SK-N-SH (cell line): ENCODE results near the gene HINFP. TPM values are rescaled to one million over a fixed set of nuclear protein-coding genes. Genes with fewer than 3 reads are reported as not detected.
A peak's percentile ranks its signal among the peaks of the same experiment; 100 is the strongest.

Experiments
- CTCF ChIA-PET: fragments of 300-600, 350-600 bp; formaldehyde crosslinking; extraction: SDS; loops from one replicate; lab custom pipeline; 2021; lab: Yijun Ruan, JAX
- POLR2A ChIA-PET: fragments of 350-600 bp; sonication (Branson Sonifier 250); formaldehyde crosslinking; extraction: SDS; loops from one replicate; lab custom pipeline; 2020; ENCODE audit warnings: antibody characterized with exemption, inconsistent platforms; lab: Yijun Ruan, JAX
- DNase-seq: peaks from one replicate; pipeline ENCODE4 v3.0.0; 2012
- H2AFZ ChIP-seq: fragments of 200-600 bp; sonication (generic); 2 replicates; pipeline ENCODE4 v1.8.1; 2016; ENCODE audit warnings: antibody characterized with exemption, mild to moderate bottlenecking, low read depth
- H3F3A ChIP-seq: fragments of 200-600 bp; sonication (generic); replicated peaks from 2 replicates; pipeline ENCODE3; 2016; ENCODE audit warnings: antibody characterized with exemption, mild to moderate bottlenecking; ENCODE audit not compliant: insufficient read depth
- H3K27ac ChIP-seq, 2 experiments: fragments of 200-500 bp in 1 of 2; fragments of 200-600 bp in 1 of 2; sonication (Bioruptor generic) in 1 of 2; sonication (generic), shearing (Covaris generic) in 1 of 2; 2 replicates each; pipeline versions ENCODE4 v1.5.1 to v1.6.1; 2014 to 2016; ENCODE audit warnings: low read depth in 2 of 2, inconsistent platforms in 1 of 2, low read length in 1 of 2, mild to moderate bottlenecking in 1 of 2, mixed read lengths in 1 of 2
- H3K27me3 ChIP-seq: fragments of 200-600 bp; sonication (generic), shearing (Covaris generic); 2 replicates; pipeline ENCODE4 v1.6.1; 2016; ENCODE audit warnings: mixed run types; ENCODE audit not compliant: insufficient read depth
- H3K36me3 ChIP-seq, 2 experiments: fragments of 200-500 bp in 1 of 2; fragments of 200-600 bp in 1 of 2; sonication (Bioruptor generic) in 1 of 2; sonication (generic) in 1 of 2; replicated peaks in 1 of 2; 2 replicates each; pipeline versions ENCODE3 to v1.5.1; 2014 to 2016; ENCODE audit warnings: low read length in 1 of 2, mild to moderate bottlenecking in 1 of 2; ENCODE audit not compliant: insufficient read depth in 2 of 2, control insufficient read depth in 1 of 2
- H3K4me1 ChIP-seq, 2 experiments: fragments of 200-500 bp in 1 of 2; fragments of 200-600 bp in 1 of 2; sonication (Bioruptor generic) in 1 of 2; sonication (generic), shearing (Covaris generic) in 1 of 2; 2 replicates each; pipeline versions ENCODE4 v1.5.1 to v1.6.1; 2014 to 2016; ENCODE audit warnings: low read depth in 1 of 2, low read length in 1 of 2, mixed run types in 1 of 2; ENCODE audit not compliant: insufficient read depth in 2 of 2, control insufficient read depth in 1 of 2
- H3K4me2 ChIP-seq: fragments of 200-600 bp; sonication (generic), shearing (Covaris generic); 2 replicates; pipeline ENCODE4 v1.6.1; 2017; ENCODE audit warnings: mixed run types
- H3K4me3 ChIP-seq, 2 experiments: fragments of 200-500 bp in 1 of 2; fragments of 200-600 bp in 1 of 2; sonication (Bioruptor generic) in 1 of 2; sonication (generic), shearing (Covaris generic) in 1 of 2; 2 replicates each; pipeline versions ENCODE4 v1.5.1 to v1.8.1; 2014 to 2016; ENCODE audit warnings: low read depth in 2 of 2, inconsistent platforms in 1 of 2, low read length in 1 of 2, mild to moderate bottlenecking in 1 of 2, mixed read lengths in 1 of 2, moderate library complexity in 1 of 2
- H3K79me2 ChIP-seq: fragments of 200-600 bp; sonication (generic); 2 replicates; pipeline ENCODE4 v1.8.1; 2017; ENCODE audit warnings: mild to moderate bottlenecking; ENCODE audit not compliant: insufficient read depth
- H3K9ac ChIP-seq: fragments of 200-600 bp; sonication (generic); 2 replicates; pipeline ENCODE4 v1.6.1; 2017; ENCODE audit warnings: mixed run types
- H3K9me2 ChIP-seq: fragments of 200-600 bp; sonication (generic); 2 replicates; pipeline ENCODE4 v1.6.1; 2017; ENCODE audit warnings: mixed run types
- H3K9me3 ChIP-seq: fragments of 200-600 bp; sonication (generic); 2 replicates; pipeline ENCODE4 v1.6.1; 2017; ENCODE audit warnings: mixed run types, mild to moderate bottlenecking, moderate library complexity
- H4K20me1 ChIP-seq: fragments of 200-600 bp; sonication (generic); 2 replicates; pipeline ENCODE4 v1.6.1; 2017; ENCODE audit warnings: mild to moderate bottlenecking, mixed run types; ENCODE audit not compliant: insufficient read depth
- CHD2 ChIP-seq: fragments of 150-350 bp; IDR thresholded peaks from 2 replicates; pipeline ENCODE4 v1.6.1; 2018; ENCODE audit warnings: low read length; ENCODE audit not compliant: partially characterized antibody
- ELF1 ChIP-seq: IDR thresholded peaks from 2 replicates; pipeline ENCODE4 v1.4.0; 2012
- EZH2phosphoT487 ChIP-seq: fragments of 200-600 bp; sonication (generic); IDR thresholded peaks from 2 replicates; pipeline ENCODE4 v1.6.1; 2017; ENCODE audit warnings: low read depth, mixed run types, mild to moderate bottlenecking, antibody characterized with exemption, moderate library complexity, borderline replicate concordance
- FOSL2 ChIP-seq: IDR thresholded peaks from 2 replicates; pipeline ENCODE4 v1.4.0; 2012; ENCODE audit warnings: low read depth, mild to moderate bottlenecking, moderate library complexity, borderline replicate concordance
- FOXM1 ChIP-seq: IDR thresholded peaks from 2 replicates; pipeline ENCODE4 v1.4.0; 2012; ENCODE audit warnings: low read depth, mild to moderate bottlenecking
- MEF2A ChIP-seq: IDR thresholded peaks from 2 replicates; pipeline ENCODE4 v1.4.0; 2012; ENCODE audit warnings: low read depth, borderline replicate concordance
- MXI1 ChIP-seq: IDR thresholded peaks from 2 replicates; pipeline ENCODE4 v1.6.1; 2012; ENCODE audit warnings: mild to moderate bottlenecking, low read depth, low read length, improper control_type of control experiment
- NFIC ChIP-seq: IDR thresholded peaks from 2 replicates; pipeline ENCODE4 v1.4.0; 2012; ENCODE audit warnings: borderline replicate concordance
- NRF1 ChIP-seq: IDR thresholded peaks from 2 replicates; pipeline ENCODE4 v1.6.1; 2012; ENCODE audit warnings: low read depth, mild to moderate bottlenecking, low read length
- RAD21 ChIP-seq: IDR thresholded peaks from 2 replicates; pipeline ENCODE4 v1.6.1; 2012; ENCODE audit warnings: mild to moderate bottlenecking, low read length
- SIN3A ChIP-seq: IDR thresholded peaks from 2 replicates; pipeline ENCODE4 v1.6.1; 2012; ENCODE audit warnings: low read depth, mild to moderate bottlenecking, low read length, moderate library complexity, borderline replicate concordance
- TAF1 ChIP-seq: IDR thresholded peaks from 2 replicates; pipeline ENCODE4 v1.6.1; 2012; ENCODE audit warnings: low read depth, mild to moderate bottlenecking, low read length, moderate library complexity, borderline replicate concordance
- TEAD4 ChIP-seq: IDR thresholded peaks from 2 replicates; pipeline ENCODE4 v1.4.0; 2012; ENCODE audit warnings: mild to moderate bottlenecking, borderline replicate concordance; ENCODE audit not compliant: insufficient read depth
- WGBS: methylation state at CpG from one replicate; pipeline ENCODE4 v1.1.6; 2017; ENCODE audit warnings: low lambda C conversion rate; 5-methylcytosine and 5-hydroxymethylcytosine counted together
- polyA plus RNA-seq, 3 experiments: library from polyadenylated mRNA; depleted of rRNA; stranded (reverse); fragments of >200 nt; gene quantifications; 2 replicates each; pipeline ENCODE4 v1.2.3, GENCODE V29; 2012
- TF ChIP-seq, protein P1 (sequence below): IDR thresholded peaks from 2 replicates; pipeline ENCODE4 v1.4.0; 2012; ENCODE audit warnings: low read depth
- TF ChIP-seq, protein P2 (sequence below): IDR thresholded peaks from 2 replicates; pipeline ENCODE4 v1.6.1; 2012; ENCODE audit warnings: mild to moderate bottlenecking, low read depth, low read length, moderate library complexity
- TF ChIP-seq, protein P3 (sequence below): IDR thresholded peaks from 2 replicates; pipeline ENCODE4 v1.4.0; 2012; ENCODE audit warnings: low read depth, borderline replicate concordance
- TF ChIP-seq, protein P4 (sequence below): fragments of 150-350 bp; IDR thresholded peaks from 2 replicates; pipeline ENCODE4 v1.6.1; 2016; ENCODE audit warnings: mild to moderate bottlenecking, low read depth, low read length

The HINFP gene
- polyA plus RNA-seq, 1 of the 3 experiments (the other 2 are of a cell fraction): 21.8 TPM

DNA sequence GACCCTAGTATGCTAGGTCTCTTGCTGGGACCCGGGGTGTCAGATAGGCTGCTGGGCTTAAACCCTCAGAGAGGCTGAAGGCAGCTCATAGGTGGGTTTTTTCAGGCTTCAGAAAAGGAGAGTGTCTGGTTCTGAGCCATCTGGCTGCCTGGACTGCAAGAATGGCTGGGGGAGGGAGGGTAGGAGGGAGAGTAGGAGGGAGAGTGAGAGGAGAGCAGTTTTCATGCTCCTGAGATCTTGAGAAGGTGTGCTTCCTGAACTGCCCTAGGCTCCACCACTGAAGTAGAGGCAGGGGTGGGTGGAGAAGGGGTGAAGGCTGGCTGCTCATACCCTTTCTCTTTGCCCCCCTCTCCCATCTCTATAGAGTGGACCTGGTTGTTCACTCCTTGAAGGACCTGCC lies 32.1 kb upstream of the HINFP start (continued):
- TF ChIP-seq CHD2 (no peak), TEAD4 (no peak), TAF1 (no peak), FOXM1 (no peak), RAD21 (no peak), MEF2A (no peak), FOSL2 (no peak), MXI1 (no peak), EZH2phosphoT487 (no peak)
- TF ChIP-seq, protein P1, sequence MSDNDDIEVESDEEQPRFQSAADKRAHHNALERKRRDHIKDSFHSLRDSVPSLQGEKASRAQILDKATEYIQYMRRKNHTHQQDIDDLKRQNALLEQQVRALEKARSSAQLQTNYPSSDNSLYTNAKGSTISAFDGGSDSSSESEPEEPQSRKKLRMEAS: no peak

DNA sequence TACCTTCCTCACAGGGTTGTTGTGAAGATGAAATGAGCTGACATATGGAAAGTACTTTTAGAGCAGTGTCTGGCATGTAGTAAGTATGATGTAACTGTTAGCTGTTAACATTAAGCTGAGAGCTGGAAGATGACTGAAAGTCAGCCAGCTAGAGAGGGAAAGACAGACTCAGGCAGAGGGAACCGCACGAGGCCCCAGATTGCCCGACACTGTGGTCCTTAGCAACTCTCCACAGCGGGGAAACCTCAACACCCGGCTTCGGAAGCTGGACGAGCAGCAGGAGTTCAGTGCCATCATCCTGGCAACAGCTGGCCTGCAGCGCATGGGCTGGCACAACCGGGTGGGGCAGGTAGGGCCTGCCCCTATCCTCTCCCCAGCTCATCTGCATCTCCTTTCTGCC lies 30.2 kb upstream of the HINFP start:
- Histone ChIP-seq H3K36me3 (peaks cover 32 to 39% of the 10 kb centered on the region in 2 experiments), H3K4me2 (no peak overlapping the region)
- no peak for TF ChIP-seq CHD2
- TF ChIP-seq SIN3A: no peak
- TF ChIP-seq NRF1: no peak
- TF ChIP-seq NFIC: no peak
- TF ChIP-seq, all 33 proteins: peak for 0
- Histone ChIP-seq H3K79me2 (peaks cover 48% of the 10 kb centered on the region), H3K27me3 (no peaks in the 10 kb centered on the region), H3K4me1 (peaks cover 22 to 23% of the 10 kb centered on the region in 2 experiments; a peak in 2 of 4 replicates), H3K27ac (peak overlapping the region in 1 of 2 experiments; percentile 11; a peak in 1 of 4 replicates), H3K9ac (no peak overlapping the region), H2AFZ (no peak overlapping the region), H3K9me3 (no peaks in the 10 kb centered on the region), H3K9me2 (no peaks in the 10 kb centered on the region), H3F3A (peaks cover 34% of the 10 kb centered on the region), H4K20me1 (peaks cover 31% of the 10 kb centered on the region), H3K4me3 (no peak overlapping the region)
- ChIA-PET CTCF (interaction anchor here (0.6 to 1.3 kb wide), 4 partner anchors 9 to 432 kb away, joined by 3 to 4 read pairs (median 3); partner anchors contain the start of gene DPAGT1), POLR2A (no interaction called here)
- no peak for DNase-seq
- WGBS: 85% methylated on average over 8 of the region's 9 CpGs

DNA sequence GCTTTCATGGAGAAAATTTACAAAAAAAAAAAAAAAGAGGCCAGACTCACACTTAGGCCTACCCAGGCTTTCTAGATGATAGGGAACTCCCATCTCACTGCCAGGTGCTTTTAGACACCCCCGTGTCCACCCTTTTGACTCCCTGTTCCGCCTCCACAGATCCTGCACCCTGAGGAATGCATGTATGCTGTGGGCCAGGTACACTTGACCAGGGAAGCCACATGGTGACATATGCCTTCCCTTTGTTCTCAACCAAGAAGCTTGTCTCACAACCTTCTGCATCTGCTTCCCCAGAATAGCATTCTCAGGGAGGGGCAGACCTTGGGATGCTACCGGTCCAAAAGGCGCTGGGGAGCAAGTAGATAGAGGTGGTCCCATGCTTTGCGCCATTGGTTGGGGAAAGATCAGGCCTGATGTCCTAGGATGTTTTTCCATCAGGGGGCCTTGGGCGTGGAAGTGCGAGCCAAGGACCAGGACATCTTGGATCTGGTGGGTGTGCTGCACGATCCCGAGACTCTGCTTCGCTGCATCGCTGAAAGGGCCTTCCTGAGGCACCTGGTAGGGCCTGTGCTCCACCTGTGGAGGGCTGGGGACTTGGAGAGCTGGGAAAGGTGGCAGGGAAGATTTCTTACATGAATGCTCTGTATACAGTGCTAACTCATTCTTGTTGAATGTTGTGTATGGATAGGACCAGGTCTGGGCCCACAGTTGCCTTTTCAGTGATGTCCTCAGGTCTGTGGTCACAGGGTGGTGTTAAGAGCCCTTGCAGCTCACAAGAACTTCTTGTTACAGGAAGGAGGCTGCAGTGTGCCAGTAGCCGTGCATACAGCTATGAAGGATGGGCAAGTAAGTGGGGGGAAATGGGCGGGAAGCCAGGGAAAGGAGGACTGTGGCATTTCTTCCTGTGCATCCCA lies 29.2 kb upstream of the HINFP start:
- H3K4me3 ChIP-seq: peak overlapping the region; percentile 84 to 87; a peak in 3 of 4 replicates
- no peaks in the 10 kb centered on the region for H3K9me2 ChIP-seq
- H3F3A ChIP-seq: peaks cover 40% of the 10 kb centered on the region
- H3K9me3 ChIP-seq: no peaks in the 10 kb centered on the region
- H3K27me3 ChIP-seq: no peaks in the 10 kb centered on the region
- DNase-seq: no peak
- ChIA-PET POLR2A (interaction anchor here (1.2 kb wide), 1 partner anchor 14 kb away, joined by 3 read pairs; no protein-coding TSS in a partner anchor), CTCF (interaction anchor here (0.9 to 3.4 kb wide), 7 partner anchors 11 to 248 kb away, joined by 3 to 20 read pairs (median 4); no protein-coding TSS in a partner anchor)
- H3K4me2 ChIP-seq: peak overlapping the region; percentile 98
- 85% methylated on average over 13 of the region's 13 CpGs for WGBS
- H3K9ac ChIP-seq: peak overlapping the region; percentile 89; the same call in 1 of the 2 replicates
- H3K27ac ChIP-seq: peak overlapping the region in 1 of 2 experiments; percentile 36; a peak in 2 of 4 replicates
- no peak overlapping the region for H2AFZ ChIP-seq
- H3K79me2 ChIP-seq: peaks cover 41% of the 10 kb centered on the region
- H4K20me1 ChIP-seq: peaks cover 31% of the 10 kb centered on the region
- peaks cover 22 to 23% of the 10 kb centered on the region in 2 experiments; a peak in 2 of 4 replicates for H3K4me1 ChIP-seq
- H3K36me3 ChIP-seq: peaks cover 37 to 48% of the 10 kb centered on the region in 2 experiments
- TF ChIP-seq, protein P2, sequence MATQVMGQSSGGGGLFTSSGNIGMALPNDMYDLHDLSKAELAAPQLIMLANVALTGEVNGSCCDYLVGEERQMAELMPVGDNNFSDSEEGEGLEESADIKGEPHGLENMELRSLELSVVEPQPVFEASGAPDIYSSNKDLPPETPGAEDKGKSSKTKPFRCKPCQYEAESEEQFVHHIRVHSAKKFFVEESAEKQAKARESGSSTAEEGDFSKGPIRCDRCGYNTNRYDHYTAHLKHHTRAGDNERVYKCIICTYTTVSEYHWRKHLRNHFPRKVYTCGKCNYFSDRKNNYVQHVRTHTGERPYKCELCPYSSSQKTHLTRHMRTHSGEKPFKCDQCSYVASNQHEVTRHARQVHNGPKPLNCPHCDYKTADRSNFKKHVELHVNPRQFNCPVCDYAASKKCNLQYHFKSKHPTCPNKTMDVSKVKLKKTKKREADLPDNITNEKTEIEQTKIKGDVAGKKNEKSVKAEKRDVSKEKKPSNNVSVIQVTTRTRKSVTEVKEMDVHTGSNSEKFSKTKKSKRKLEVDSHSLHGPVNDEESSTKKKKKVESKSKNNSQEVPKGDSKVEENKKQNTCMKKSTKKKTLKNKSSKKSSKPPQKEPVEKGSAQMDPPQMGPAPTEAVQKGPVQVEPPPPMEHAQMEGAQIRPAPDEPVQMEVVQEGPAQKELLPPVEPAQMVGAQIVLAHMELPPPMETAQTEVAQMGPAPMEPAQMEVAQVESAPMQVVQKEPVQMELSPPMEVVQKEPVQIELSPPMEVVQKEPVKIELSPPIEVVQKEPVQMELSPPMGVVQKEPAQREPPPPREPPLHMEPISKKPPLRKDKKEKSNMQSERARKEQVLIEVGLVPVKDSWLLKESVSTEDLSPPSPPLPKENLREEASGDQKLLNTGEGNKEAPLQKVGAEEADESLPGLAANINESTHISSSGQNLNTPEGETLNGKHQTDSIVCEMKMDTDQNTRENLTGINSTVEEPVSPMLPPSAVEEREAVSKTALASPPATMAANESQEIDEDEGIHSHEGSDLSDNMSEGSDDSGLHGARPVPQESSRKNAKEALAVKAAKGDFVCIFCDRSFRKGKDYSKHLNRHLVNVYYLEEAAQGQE: no peak
- TF ChIP-seq ELF1 (no peak), TAF1 (no peak), FOXM1 (no peak)
- TF ChIP-seq, protein P3, sequence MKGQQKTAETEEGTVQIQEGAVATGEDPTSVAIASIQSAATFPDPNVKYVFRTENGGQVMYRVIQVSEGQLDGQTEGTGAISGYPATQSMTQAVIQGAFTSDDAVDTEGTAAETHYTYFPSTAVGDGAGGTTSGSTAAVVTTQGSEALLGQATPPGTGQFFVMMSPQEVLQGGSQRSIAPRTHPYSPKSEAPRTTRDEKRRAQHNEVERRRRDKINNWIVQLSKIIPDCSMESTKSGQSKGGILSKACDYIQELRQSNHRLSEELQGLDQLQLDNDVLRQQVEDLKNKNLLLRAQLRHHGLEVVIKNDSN: no peak
- TF ChIP-seq, protein P4, sequence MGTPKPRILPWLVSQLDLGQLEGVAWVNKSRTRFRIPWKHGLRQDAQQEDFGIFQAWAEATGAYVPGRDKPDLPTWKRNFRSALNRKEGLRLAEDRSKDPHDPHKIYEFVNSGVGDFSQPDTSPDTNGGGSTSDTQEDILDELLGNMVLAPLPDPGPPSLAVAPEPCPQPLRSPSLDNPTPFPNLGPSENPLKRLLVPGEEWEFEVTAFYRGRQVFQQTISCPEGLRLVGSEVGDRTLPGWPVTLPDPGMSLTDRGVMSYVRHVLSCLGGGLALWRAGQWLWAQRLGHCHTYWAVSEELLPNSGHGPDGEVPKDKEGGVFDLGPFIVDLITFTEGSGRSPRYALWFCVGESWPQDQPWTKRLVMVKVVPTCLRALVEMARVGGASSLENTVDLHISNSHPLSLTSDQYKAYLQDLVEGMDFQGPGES: no peak
- TF ChIP-seq, protein P1: no peak
